HUES64 (cell line): ENCODE measurements around the gene CALHM1.

Source experiments
- H3K27ac ChIP-seq: 2 replicates; pipeline ENCODE4 v1.7.0; 2013; ENCODE audit warnings: low read depth, low read length, inconsistent platforms
- H3K27me3 ChIP-seq: 2 replicates; pipeline ENCODE4 v1.6.1; 2013; ENCODE audit warnings: mild to moderate bottlenecking, low read length; ENCODE audit not compliant: insufficient read depth
- H3K36me3 ChIP-seq: 2 replicates; pipeline ENCODE4 v1.6.1; 2013; ENCODE audit warnings: mild to moderate bottlenecking, low read length; ENCODE audit not compliant: insufficient read depth
- H3K4me1 ChIP-seq: 2 replicates; pipeline ENCODE4 v1.6.1; 2013; ENCODE audit warnings: mild to moderate bottlenecking, low read length, moderate library complexity; ENCODE audit not compliant: insufficient read depth
- H3K4me3 ChIP-seq: 2 replicates; pipeline ENCODE4 v1.5.1; 2013; ENCODE audit warnings: mild to moderate bottlenecking, low read length, moderate library complexity
- H3K9ac ChIP-seq: 2 replicates; pipeline ENCODE4 v1.6.1; 2013; ENCODE audit warnings: mild to moderate bottlenecking, low read depth, low read length
- H3K9me3 ChIP-seq: 2 replicates; pipeline ENCODE4 v1.6.1; 2013; ENCODE audit warnings: low read depth, low read length; ENCODE audit not compliant: insufficient read depth
- WGBS: fragments of 150-250, 120-280 bp; methylation state at CpG from one replicate; pipeline ENCODE4 v1.1.7; 2013; ENCODE audit warnings: missing lambda C conversion rate; 5-methylcytosine and 5-hydroxymethylcytosine counted together

Gene CALHM1

GRCh38 chr10:103466734-103467133, 8.0 kb upstream of the CALHM1 start:
- Histone ChIP-seq H3K27me3 (no peaks in the 10 kb centered on the region), H3K36me3 (no peaks in the 10 kb centered on the region), H3K4me3 (no peak overlapping the region), H3K9ac (no peak overlapping the region), H3K4me1 (peaks cover 11% of the 10 kb centered on the region; the same call in 1 of the 2 replicates), H3K9me3 (no peaks in the 10 kb centered on the region), H3K27ac (no peak overlapping the region)
- 78% methylated on average over 3 of the region's 3 CpGs for WGBS

- H3K9ac ChIP-seq: no peak overlapping the region
- WGBS: 92% methylated on average over 14 of the region's 14 CpGs
Measured at GRCh38 chr10:103465411-103466179, 6.9 kb upstream of the CALHM1 start.

GRCh38 chr10:103463499-103463898, 4.8 kb upstream of the CALHM1 start:
- no peaks in the 10 kb centered on the region for H3K27me3 ChIP-seq
- WGBS: 93% methylated on average over 4 of the region's 4 CpGs
- H3K9me3 ChIP-seq: no peaks in the 10 kb centered on the region
- no peaks in the 10 kb centered on the region for H3K36me3 ChIP-seq
- no peak overlapping the region for H3K9ac ChIP-seq
- H3K4me3 ChIP-seq: no peak overlapping the region
- H3K27ac ChIP-seq: no peak overlapping the region
- H3K4me1 ChIP-seq: 0 out of 2 replicates have a peak, but pooled peaks cover 5% of the 10 kb centered on the region

More at GRCh38 chr10:103465411-103466179, 6.9 kb upstream of the CALHM1 start:
- Histone ChIP-seq H3K4me1 (0 out of 2 replicates have a peak, but pooled peaks cover under 1% of the 10 kb centered on the region), H3K27ac (no peak overlapping the region), H3K27me3 (no peaks in the 10 kb centered on the region), H3K36me3 (no peaks in the 10 kb centered on the region), H3K9me3 (no peaks in the 10 kb centered on the region), H3K4me3 (no peak overlapping the region)

- H3K27ac ChIP-seq: no peak overlapping the region
- no peak overlapping the region for H3K9ac ChIP-seq
- H3K4me3 ChIP-seq: no peak overlapping the region
- no peaks in the 10 kb centered on the region for H3K27me3 ChIP-seq
- no peaks in the 10 kb centered on the region for H3K9me3 ChIP-seq
- H3K36me3 ChIP-seq: no peaks in the 10 kb centered on the region
- 0 out of 2 replicates have a peak, but pooled peaks cover 5% of the 10 kb centered on the region for H3K4me1 ChIP-seq
- 82% methylated on average over 4 of the region's 4 CpGs for WGBS
Measured at GRCh38 chr10:103459615-103460014, 915 bp upstream of the CALHM1 start.

- Histone ChIP-seq H3K9me3 (no peaks in the 10 kb centered on the region), H3K27me3 (no peaks in the 10 kb centered on the region), H3K4me1 (0 out of 2 replicates have a peak, but pooled peaks cover 5% of the 10 kb centered on the region), H3K9ac (no peak overlapping the region), H3K27ac (no peak overlapping the region), H3K4me3 (no peak overlapping the region), H3K36me3 (no peaks in the 10 kb centered on the region)
- 95% methylated on average over 39 of the region's 39 CpGs for WGBS
Measured at GRCh38 chr10:103457896-103458583, 660 bp downstream of the CALHM1 start.

- H3K4me1 ChIP-seq: 0 out of 2 replicates have a peak, but pooled peaks cover 5% of the 10 kb centered on the region
- H3K4me3 ChIP-seq: no peak overlapping the region
- H3K27ac ChIP-seq: no peak overlapping the region
- 85% methylated on average over 8 of the region's 8 CpGs for WGBS
- H3K36me3 ChIP-seq: no peaks in the 10 kb centered on the region
- H3K9me3 ChIP-seq: no peaks in the 10 kb centered on the region
- no peak overlapping the region for H3K9ac ChIP-seq
- H3K27me3 ChIP-seq: no peaks in the 10 kb centered on the region
Measured at GRCh38 chr10:103457176-103457712, 1.5 kb downstream of the CALHM1 start.

GRCh38 chr10:103456074-103456660, 2.5 kb downstream of the CALHM1 start:
- Histone ChIP-seq H3K27me3 (no peaks in the 10 kb centered on the region), H3K4me1 (peaks cover 10% of the 10 kb centered on the region), H3K4me3 (no peak overlapping the region), H3K9me3 (no peaks in the 10 kb centered on the region), H3K36me3 (no peaks in the 10 kb centered on the region), H3K27ac (no peak overlapping the region), H3K9ac (no peak overlapping the region)
- 89% methylated on average over 9 of the region's 9 CpGs for WGBS

- H3K27me3 ChIP-seq: no peaks in the 10 kb centered on the region
- no peak overlapping the region for H3K27ac ChIP-seq
- 92% methylated on average over 25 of the region's 25 CpGs for WGBS
- no peaks in the 10 kb centered on the region for H3K9me3 ChIP-seq
- no peaks in the 10 kb centered on the region for H3K36me3 ChIP-seq
- peaks cover 12% of the 10 kb centered on the region for H3K4me1 ChIP-seq
- no peak overlapping the region; the same call in 1 of the 2 replicates for H3K9ac ChIP-seq
- H3K4me3 ChIP-seq: no peak overlapping the region
Measured at GRCh38 chr10:103455235-103455634, 3.5 kb downstream of the CALHM1 start.

GRCh38 chr10:103454026-103454425, 4.7 kb downstream of the CALHM1 start:
- no peak overlapping the region for H3K9ac ChIP-seq
- H3K27ac ChIP-seq: no peak overlapping the region
- no peaks in the 10 kb centered on the region for H3K36me3 ChIP-seq
- no peak overlapping the region for H3K4me3 ChIP-seq
- peaks cover 7% of the 10 kb centered on the region for H3K4me1 ChIP-seq
- 92% methylated on average over 3 of the region's 4 CpGs for WGBS
- H3K9me3 ChIP-seq: no peaks in the 10 kb centered on the region
- H3K27me3 ChIP-seq: no peaks in the 10 kb centered on the region

GRCh38 chr10:103452506-103453230, 6.0 kb downstream of the CALHM1 start:
- H3K36me3 ChIP-seq: peaks cover 3% of the 10 kb centered on the region
- H3K4me1 ChIP-seq: peaks cover 7% of the 10 kb centered on the region
- WGBS: 75% methylated on average over 27 of the region's 27 CpGs
- 0 out of 2 replicates have a peak overlapping the region, but pooled peaks have one; percentile 31 for H3K9ac ChIP-seq
- H3K27me3 ChIP-seq: no peaks in the 10 kb centered on the region
- no peaks in the 10 kb centered on the region for H3K9me3 ChIP-seq
- peak overlapping the region; percentile 49 for H3K4me3 ChIP-seq
- no peak overlapping the region for H3K27ac ChIP-seq
